Esophagus muscularis mucosa (tissue), 3 donors: ENCODE measurements around the gene ZC3H7A.

Source experiments
- POLR2A ChIP-seq: fragments of 450-650 bp; IDR thresholded peaks from one replicate; pipeline ENCODE4 v1.6.1; 2017; ENCODE audit warnings: antibody characterized with exemption, moderate library complexity, mild to moderate bottlenecking, low read depth
- TF ChIP-seq, protein P1 (sequence below), 3 experiments: fragments of 200-600 bp in 2 of 3; fragments of 450-650 bp in 1 of 3; sonication (generic) in 2 of 3; IDR thresholded peaks; one replicate each; pipeline ENCODE4 v1.5.1; 2017 to 2019; ENCODE audit warnings: antibody characterized with exemption in 3 of 3, mild to moderate bottlenecking in 2 of 3, moderate library complexity in 1 of 3

DNA sequence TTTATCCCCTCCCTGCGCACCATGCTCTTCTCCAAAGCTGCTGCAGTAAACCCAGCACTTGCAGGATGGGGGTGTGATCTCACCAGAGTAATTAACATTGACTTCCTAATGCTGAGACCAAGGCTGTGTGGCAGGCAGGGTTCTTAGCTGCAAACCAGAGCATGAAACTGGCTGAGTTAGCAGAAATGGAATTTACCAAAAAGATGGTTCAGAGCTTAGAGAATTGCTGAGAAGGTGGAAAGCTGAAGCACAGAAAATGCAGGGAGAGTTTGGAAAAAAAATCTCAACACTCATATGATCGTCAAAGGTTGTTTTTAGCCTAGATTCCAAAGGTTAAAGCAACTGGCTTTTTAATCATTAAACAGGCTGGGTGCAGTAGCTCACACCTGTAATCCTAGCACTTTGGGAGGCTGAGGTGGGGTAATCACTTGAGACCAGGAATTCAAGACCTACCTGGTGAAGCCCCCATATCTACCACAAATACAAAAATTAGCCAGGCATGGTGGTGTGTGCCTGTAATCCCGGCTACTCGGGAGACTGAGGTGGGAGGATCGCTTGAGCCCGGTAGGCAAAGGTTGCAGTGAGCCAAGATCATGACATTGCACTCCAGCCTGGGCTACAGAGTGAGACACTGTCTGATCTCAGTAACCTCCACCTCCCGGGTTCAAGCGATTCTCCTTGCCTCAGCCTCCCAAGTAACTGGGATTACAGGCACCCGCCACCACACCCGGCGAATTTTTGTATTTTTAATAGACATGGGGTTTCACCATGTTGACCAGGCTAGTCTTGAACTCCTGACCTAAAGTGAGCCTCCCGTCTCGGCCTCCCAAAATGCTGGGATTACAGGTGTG lies 48.4 kb downstream of the ZC3H7A start:
- TF ChIP-seq, protein P1, sequence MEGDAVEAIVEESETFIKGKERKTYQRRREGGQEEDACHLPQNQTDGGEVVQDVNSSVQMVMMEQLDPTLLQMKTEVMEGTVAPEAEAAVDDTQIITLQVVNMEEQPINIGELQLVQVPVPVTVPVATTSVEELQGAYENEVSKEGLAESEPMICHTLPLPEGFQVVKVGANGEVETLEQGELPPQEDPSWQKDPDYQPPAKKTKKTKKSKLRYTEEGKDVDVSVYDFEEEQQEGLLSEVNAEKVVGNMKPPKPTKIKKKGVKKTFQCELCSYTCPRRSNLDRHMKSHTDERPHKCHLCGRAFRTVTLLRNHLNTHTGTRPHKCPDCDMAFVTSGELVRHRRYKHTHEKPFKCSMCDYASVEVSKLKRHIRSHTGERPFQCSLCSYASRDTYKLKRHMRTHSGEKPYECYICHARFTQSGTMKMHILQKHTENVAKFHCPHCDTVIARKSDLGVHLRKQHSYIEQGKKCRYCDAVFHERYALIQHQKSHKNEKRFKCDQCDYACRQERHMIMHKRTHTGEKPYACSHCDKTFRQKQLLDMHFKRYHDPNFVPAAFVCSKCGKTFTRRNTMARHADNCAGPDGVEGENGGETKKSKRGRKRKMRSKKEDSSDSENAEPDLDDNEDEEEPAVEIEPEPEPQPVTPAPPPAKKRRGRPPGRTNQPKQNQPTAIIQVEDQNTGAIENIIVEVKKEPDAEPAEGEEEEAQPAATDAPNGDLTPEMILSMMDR (IDR thresholded peaks at IDR 0.05) = no peak
- no peak for TF ChIP-seq POLR2A
